ENCODE data around the gene ANGPTL4.
"Not testable (repeated sequence)": the region's sequence is repeated elsewhere in the genome, so short reads cannot be mapped to it uniquely, and the experiment has no call there.

ANGPTL4 gene
- 0 to 0.08 (median 0) reads per million in 4 donors for total RNA-seq

- peak in 2 of 5 donors; percentile 16 to 45 for DNase-seq
These were observed at the start of gene ANGPTL4 for GRCh38 chr19:8363803-8364771. Gene ANGPTL4, plus strand, starts transcription at chr19:8364155. Its CDS starts 167 bp downstream, at chr19:8364322.

- DNase-seq = not testable (repeated sequence)
These were observed 48.8 kb upstream of the ANGPTL4 start for GRCh38 chr19:8314981-8315640.

- DNase-seq = no peak
These were observed 47.4 kb upstream of the ANGPTL4 start for GRCh38 chr19:8316351-8317125.

- not testable (repeated sequence) for DNase-seq
These were observed 45.1 kb upstream of the ANGPTL4 start for GRCh38 chr19:8318835-8319234.

- DNase-seq = no peak
These were observed 44.0 kb upstream of the ANGPTL4 start for GRCh38 chr19:8319807-8320520.

GRCh38 chr19:8320564-8321066 is 43.3 kb upstream of the ANGPTL4 start:
- DNase-seq = no peak

- DNase-seq = peak; percentile 93 to 97 (median 95)
These were observed 42.6 kb upstream of the ANGPTL4 start, which contains the start of the genes NDUFA7 and RPS28 for GRCh38 chr19:8321067-8321985. Gene NDUFA7, minus strand, starts transcription at chr19:8321375. Its CDS starts 17 bp downstream, at chr19:8321358. Gene RPS28, plus strand, starts transcription at chr19:8321496. Its CDS starts 35 bp downstream, at chr19:8321531.

- no peak for DNase-seq
These were observed 41.8 kb upstream of the ANGPTL4 start for GRCh38 chr19:8321986-8322637.

- DNase-seq = no peak
These were observed 41.3 kb upstream of the ANGPTL4 start for GRCh38 chr19:8322638-8322997.

GRCh38 chr19:8323781-8324185 is 40.2 kb upstream of the ANGPTL4 start:
- no peak for DNase-seq

- DNase-seq = no peak
These were observed 39.5 kb upstream of the ANGPTL4 start for GRCh38 chr19:8324186-8325050.

- DNase-seq = no peak
These were observed 38.5 kb upstream of the ANGPTL4 start for GRCh38 chr19:8325454-8325853.

GRCh38 chr19:8329996-8330395 is 34.0 kb upstream of the ANGPTL4 start:
- no peak for DNase-seq

- no peak for DNase-seq
These were observed 32.6 kb upstream of the ANGPTL4 start for GRCh38 chr19:8331263-8331845.

GRCh38 chr19:8332976-8333766 is 30.8 kb upstream of the ANGPTL4 start:
- no peak for DNase-seq

GRCh38 chr19:8333767-8334457 is 30.0 kb upstream of the ANGPTL4 start:
- no peak for DNase-seq
